ENCODE results near the gene CAPZB.

CAPZB gene

GRCh38 chr1:19363536-19364152 lies 121.7 kb downstream of the CAPZB start:
- FAIRE-seq, result no peak

DNA sequence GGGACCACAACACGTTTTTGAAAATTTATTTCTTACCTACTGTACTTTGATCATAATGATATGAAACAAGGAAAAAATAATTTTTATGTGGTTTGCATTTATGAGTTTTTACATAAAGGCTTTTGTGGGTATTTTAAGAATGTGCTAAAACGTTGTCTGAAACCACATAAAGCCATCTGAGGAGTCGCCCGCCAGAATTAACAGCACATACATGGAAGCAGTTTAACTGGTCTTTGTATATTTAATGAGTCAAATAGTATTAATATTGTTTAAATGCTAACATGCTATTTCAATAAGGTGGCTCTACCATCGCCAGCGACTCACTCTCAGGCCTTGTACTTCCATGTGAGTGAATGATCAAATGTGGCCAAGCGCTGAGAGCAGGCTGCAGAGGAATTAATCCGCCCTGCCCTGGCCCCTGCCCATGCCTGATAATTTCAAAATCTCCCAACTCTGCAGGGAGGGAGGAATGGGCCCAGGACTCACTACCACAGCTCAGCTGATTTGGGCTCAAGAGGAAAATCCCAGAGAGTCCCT lies 123.7 kb downstream of the CAPZB start:
- FAIRE-seq, result no peak

DNA sequence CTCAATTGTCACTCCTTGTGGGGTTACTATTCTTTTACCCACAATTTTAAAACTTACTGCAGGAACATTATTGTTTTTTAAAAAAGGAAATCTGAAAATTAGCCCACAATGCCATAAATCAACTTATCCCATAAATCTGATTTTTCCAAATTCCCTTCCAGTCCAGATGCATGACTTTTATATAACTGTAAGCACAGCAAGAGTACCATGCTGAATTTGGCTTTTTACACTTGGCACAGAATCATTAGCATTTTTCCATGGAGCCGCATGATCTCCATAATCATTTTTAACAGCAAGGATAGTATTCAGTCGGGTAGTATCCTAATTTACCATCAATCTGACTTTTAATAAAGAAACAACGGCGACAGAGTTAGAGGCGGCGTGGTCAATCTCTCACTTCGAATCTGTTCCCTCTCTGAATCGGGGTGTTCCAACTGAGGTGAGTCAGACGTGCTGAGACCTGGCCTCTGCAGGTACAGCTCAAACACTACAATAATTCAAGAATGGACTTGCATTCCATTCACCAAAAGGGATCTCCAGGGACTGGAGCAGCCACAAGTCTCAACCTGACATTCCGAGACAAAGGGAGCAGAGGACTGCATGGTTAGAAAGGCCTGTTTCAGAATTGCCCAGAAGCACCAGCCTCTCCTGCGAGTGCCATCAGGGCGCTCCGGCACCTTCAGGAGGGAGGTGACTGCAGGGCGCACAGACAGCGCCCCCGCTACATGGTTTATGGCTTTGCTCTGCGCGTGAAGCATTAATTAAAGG lies 124.3 kb downstream of the CAPZB start:
- FAIRE-seq, result no peak

DNA sequence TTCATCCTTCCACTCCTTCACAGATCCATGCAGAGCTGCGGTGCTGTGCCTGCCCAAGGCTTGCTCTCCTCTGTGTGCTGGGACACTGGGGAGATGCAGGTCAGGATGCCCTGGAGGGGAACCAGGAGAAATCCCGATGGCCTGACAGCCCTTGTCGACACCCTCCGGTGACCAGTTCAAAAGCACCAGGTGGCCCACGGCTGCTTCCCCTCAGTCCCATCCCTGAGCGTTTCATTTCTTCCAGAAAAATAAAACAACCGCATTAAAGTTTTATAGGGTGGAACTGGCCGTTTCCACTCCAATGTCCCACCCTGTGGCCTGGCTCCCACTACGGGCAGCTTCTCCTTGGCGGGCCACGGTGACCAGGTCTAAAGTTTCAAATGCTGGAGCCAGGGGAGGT lies 124.9 kb downstream of the CAPZB start:
- no peak for FAIRE-seq

- no peak for FAIRE-seq
Measured at GRCh38 chr1:19360016-19360415, 125.3 kb downstream of the CAPZB start.

DNA sequence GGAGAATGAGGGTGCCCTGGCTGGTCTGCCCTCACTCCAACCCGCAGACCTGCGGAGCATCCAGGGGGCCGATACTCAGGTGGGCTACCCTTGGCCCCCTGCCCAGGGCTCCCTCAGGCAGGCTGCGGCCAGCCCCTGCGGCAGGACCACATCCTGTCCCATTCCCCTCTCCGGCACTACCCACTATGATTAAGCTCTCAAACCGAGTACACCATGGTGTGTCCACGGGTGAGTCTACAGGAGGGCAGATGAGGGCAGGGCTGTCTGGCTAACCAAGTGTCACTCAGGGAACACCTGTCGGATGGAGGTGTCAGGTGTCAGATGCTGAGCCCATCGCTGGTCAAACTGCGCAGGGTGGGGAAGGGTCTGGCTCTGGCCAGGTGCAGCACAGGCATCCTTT lies 126.0 kb downstream of the CAPZB start:
- no peak for FAIRE-seq

- no peak for FAIRE-seq
Measured at GRCh38 chr1:19358710-19359109, 126.6 kb downstream of the CAPZB start.

GRCh38 chr1:19357299-19357986 lies 127.9 kb downstream of the CAPZB start:
- FAIRE-seq, result no peak

- FAIRE-seq, result no peak
Measured at GRCh38 chr1:19356266-19356665, 129.1 kb downstream of the CAPZB start.

DNA sequence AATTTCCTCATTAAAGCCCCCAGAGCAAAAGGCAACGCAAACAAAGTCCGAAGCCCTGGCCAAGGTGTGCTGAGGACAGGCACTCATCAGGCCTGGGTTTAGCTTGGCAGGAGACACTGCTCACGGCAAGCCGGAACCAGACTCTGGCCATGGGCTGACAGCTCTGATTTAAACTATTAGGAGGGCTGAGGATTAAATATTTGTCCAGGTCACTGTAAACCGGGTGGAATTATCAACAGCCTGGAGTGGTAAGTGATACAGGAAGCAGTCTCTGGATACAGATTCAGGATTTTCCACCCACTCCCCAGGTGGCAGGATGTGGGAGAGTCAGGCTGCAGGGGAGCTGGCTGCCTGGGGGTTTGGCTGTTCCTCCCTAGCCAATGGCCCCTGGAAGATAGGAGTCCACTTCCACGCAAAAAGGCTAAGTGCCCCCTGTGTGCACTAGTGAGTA lies 130.8 kb downstream of the CAPZB start:
- no peak for FAIRE-seq

DNA sequence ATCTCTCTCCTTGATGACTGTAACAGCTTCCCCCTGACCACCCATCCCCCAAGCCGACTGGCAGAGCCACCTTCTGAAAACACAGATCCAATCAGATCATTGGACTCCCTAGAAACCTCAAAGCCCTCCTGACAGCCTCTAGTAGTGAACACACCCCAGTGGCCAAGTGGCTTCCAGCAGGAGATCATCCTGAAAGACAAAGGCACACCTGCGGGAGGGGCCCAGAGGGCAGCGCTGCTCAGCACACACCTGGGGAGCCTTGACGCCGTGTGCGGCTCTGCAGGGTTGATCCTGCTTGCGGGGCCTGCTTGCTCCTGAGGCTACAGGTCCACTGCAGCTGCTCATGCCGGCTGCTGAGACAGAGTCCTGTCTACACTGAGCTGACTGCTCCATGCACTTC lies 131.7 kb downstream of the CAPZB start:
- no peak for FAIRE-seq

DNA sequence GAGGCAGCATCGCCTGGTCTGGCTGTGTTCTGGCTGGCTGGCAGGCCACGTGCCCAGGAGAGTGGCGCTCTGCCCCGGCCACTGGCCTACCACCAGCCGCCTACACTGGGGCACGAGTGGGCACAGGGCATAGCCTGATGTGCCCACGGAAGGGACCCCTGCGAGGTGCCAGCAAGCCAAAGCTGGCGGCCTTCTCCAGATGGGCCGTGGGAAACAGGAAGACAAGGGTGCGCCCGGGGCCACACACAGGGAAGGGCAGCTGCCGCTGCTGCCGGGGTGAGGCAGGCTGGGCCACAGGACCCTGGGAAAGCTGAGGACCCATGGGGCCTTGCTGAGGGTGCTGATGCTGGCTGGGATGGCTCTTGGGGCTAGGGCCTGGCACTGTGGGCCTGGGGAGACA lies 132.5 kb downstream of the CAPZB start:
- no peak for FAIRE-seq

- no peak for FAIRE-seq
Measured at GRCh38 chr1:19351873-19352272, 133.5 kb downstream of the CAPZB start.

DNA sequence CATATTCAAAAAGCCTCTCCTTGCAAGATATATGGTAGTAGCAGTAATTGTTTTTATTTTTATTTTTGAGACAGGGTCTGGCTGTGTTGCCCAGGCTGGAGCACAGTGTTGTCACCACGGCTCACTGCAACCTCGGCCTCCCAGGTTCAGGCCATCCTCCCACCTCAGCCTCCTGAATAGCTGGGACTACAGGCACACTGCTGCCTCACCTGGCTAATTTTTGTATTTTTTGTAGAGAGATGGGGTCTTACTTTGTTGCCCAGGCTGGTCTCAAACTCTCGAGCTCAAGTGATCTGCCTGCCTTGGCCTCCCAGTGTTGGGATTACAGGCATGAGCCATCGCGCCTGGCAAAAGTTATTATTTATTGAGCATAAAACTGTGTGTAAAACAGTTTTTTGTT lies 134.8 kb downstream of the CAPZB start:
- no peak for FAIRE-seq

- no peak for FAIRE-seq
Measured at GRCh38 chr1:19349999-19350398, 135.3 kb downstream of the CAPZB start.

GRCh38 chr1:19348441-19349198 lies 136.7 kb downstream of the CAPZB start:
- no peak for FAIRE-seq

GRCh38 chr1:19347533-19348172 lies 137.7 kb downstream of the CAPZB start:
- FAIRE-seq, result no peak

- FAIRE-seq, result no peak
Measured at GRCh38 chr1:19346026-19346425, 139.3 kb downstream of the CAPZB start.

GRCh38 chr1:19345391-19345790 lies 139.9 kb downstream of the CAPZB start:
- no peak for FAIRE-seq

- no peak for FAIRE-seq
Measured at GRCh38 chr1:19344831-19345230, 140.5 kb downstream of the CAPZB start.

DNA sequence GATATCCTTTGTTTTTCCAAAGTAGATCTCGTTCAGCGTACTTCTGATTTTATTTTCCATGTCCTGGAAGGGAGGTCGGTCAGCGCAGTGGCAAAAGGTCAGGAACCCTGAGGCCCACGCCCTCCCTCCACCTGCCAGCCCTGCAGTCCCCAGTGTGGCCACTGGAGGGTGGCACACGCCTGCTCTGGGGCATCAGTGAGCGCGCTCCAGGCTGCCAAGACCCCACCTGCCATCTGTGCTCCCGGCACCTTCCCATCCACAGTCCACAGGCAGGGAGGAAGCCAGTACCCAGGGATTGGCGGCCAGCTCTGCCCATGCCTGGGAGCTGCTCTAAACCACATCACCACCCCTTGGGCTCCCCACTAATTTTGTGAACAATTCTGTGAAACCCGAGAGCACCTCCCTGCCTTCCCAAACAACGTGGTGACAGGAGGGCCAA lies 140.9 kb downstream of the CAPZB start:
- no peak for FAIRE-seq

GRCh38 chr1:19343617-19344350 lies 141.6 kb downstream of the CAPZB start:
- no peak for FAIRE-seq
